Measurements from ENCODE around the gene GRK5. TPM values are rescaled to one million over a fixed set of nuclear protein-coding genes. Genes with fewer than 3 reads are reported as not detected.

GRK5 gene
- total RNA-seq, 1 experiment from 2014 or later: 4.5 TPM

DNA sequence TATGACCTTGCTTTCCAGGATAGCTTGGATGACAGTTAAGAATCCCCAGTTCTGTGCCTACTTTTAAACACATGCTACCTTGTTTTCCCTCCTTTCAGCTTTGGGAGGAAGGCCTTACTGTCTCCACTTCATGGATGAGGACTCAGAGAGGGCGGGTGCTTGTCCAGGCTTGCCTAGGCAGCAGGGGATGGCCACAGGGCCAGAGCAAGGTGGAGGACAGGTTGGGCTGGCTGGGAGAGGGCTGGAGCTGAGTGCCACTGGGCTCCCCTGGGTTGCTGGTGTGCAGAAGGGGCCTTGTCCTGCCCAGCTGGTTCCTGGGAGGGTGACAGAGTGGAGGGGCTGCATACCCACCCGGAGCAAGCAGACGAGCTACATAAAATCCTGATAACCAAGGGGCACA lies 117.8 kb downstream of the GRK5 start:
- Histone ChIP-seq H3K36me3 (ENCODE audit: low read depth, low read length) (no peaks in the 10 kb centered on the region), H3K4me3 (ENCODE audit: low read length) (no peak overlapping the region), H2AFZ (ENCODE audit: low read length) (no peak overlapping the region), H3K9me2 (replicated peaks; ENCODE audit: low read length) (no peaks in the 10 kb centered on the region), H3F3A (ENCODE audit: low read length, unreplicated experiment) (no peaks in the 10 kb centered on the region), H3K27me3 (ENCODE audit: low read length) (no peaks in the 10 kb centered on the region), H4K20me1 (ENCODE audit: low read length) (no peaks in the 10 kb centered on the region), H3K27ac (ENCODE audit: low read length) (no peak overlapping the region), H3K9ac (ENCODE audit: low read length) (no peak overlapping the region), H3K4me1 (ENCODE audit: insufficient read depth, low read length) (no peaks in the 10 kb centered on the region), H3K4me2 (ENCODE audit: low read length) (no peak overlapping the region), H3K9me3 (ENCODE audit: low read length) (no peaks in the 10 kb centered on the region), H3K79me2 (ENCODE audit: low read length) (no peaks in the 10 kb centered on the region)
- ChIA-PET POLR2A (ENCODE audit: unreplicated experiment) (no interaction called here), CTCF (no interaction called here)
- DNase-seq: no peak
- intact Hi-C loops (cut with micrococcal nuclease): no loop called here
- BruUV-seq (replicated peaks): no TSS peak
- TF ChIP-seq EZH2 (IDR thresholded peaks at IDR 0.05; ENCODE audit: low read length, unreplicated experiment): no peak
- no peak for TF ChIP-seq EZH2phosphoT487 (IDR thresholded peaks at IDR 0.05; ENCODE audit: borderline replicate concordance, low read length)
- TF ChIP-seq CTCF (conservative IDR thresholded peaks at IDR 0.05; ENCODE audit: low read depth, low read length): no peak
- no peak for ATAC-seq

DNA sequence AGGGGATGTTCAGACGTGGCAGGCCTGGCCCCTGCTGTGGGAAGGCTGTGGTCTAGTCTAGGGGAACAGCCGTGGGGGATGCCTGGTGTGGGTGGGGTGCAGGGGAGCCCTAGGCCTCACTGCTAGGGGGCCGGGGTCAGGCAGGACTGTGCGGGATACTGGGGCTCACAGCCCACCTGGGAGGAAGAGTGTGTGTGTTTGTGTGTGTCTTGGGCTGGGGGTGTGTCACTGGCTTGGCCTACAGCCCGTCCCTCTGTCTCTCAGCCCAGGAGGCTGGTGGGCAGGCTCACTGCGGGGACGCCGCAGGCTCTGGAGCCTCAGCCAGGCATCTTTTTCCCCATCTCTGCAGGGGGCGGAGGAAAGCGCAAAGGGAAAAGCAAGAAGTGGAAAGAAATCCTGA lies 118.8 kb downstream of the GRK5 start:
- ChIA-PET CTCF (no interaction called here), POLR2A (ENCODE audit: unreplicated experiment) (no interaction called here)
- Histone ChIP-seq H2AFZ (ENCODE audit: low read length) (no peak overlapping the region), H3K4me1 (ENCODE audit: insufficient read depth, low read length) (no peaks in the 10 kb centered on the region), H3K27me3 (ENCODE audit: low read length) (no peaks in the 10 kb centered on the region), H3K79me2 (ENCODE audit: low read length) (no peaks in the 10 kb centered on the region), H3K4me2 (ENCODE audit: low read length) (no peak overlapping the region), H4K20me1 (ENCODE audit: low read length) (no peaks in the 10 kb centered on the region), H3K9me3 (ENCODE audit: low read length) (no peaks in the 10 kb centered on the region), H3K36me3 (ENCODE audit: low read depth, low read length) (no peaks in the 10 kb centered on the region), H3F3A (ENCODE audit: low read length, unreplicated experiment) (no peaks in the 10 kb centered on the region), H3K4me3 (ENCODE audit: low read length) (no peak overlapping the region), H3K9ac (ENCODE audit: low read length) (no peak overlapping the region), H3K27ac (ENCODE audit: low read length) (no peak overlapping the region), H3K9me2 (replicated peaks; ENCODE audit: low read length) (no peaks in the 10 kb centered on the region)
- no peak for ATAC-seq
- TF ChIP-seq EZH2phosphoT487 (IDR thresholded peaks at IDR 0.05; ENCODE audit: borderline replicate concordance, low read length) (no peak), CTCF (conservative IDR thresholded peaks at IDR 0.05; ENCODE audit: low read depth, low read length) (no peak), EZH2 (IDR thresholded peaks at IDR 0.05; ENCODE audit: low read length, unreplicated experiment) (no peak)
- intact Hi-C loops (cut with micrococcal nuclease): no loop called here
- no TSS peak for BruUV-seq (replicated peaks)
- no peak for DNase-seq

DNA sequence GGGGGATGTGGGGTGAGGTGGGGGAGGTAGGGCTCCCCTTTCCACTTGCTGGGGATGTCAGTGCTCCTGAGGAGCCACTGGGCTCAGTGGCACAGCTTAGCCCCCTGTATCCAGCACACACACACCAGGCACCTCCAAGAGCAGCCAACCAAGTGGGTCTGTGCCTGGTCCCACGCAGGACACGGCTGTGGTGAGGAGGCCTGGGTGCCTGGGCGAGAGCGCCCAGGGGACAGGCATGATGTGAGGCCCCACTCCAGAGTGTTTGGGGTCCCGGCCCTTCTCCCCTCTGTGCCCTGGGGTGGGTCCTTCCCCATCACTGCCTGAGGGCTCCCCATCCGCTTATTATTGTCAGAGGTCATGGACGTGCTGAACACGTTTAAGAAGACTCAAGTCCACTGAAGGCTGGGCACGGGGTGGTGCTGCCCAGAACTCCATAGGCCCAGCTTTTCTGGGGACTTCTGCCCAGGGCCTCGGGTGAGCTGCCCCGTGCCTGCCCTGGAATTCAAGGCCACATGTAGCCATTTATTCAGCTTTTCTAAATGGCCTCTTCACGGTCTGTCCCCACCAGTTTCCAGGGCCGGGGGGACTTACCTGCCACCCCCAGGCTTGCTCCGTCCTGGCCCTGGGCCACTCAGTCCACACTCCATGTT lies 119.8 kb downstream of the GRK5 start:
- no peaks in the 10 kb centered on the region for H3K27me3 ChIP-seq (ENCODE audit: low read length)
- no peak overlapping the region for H3K27ac ChIP-seq (ENCODE audit: low read length)

More for the DNA sequence above, 119.8 kb downstream of the GRK5 start:
- H3F3A ChIP-seq (ENCODE audit: low read length, unreplicated experiment): no peaks in the 10 kb centered on the region
- no peaks in the 10 kb centered on the region for H3K9me3 ChIP-seq (ENCODE audit: low read length)
- H4K20me1 ChIP-seq (ENCODE audit: low read length): no peaks in the 10 kb centered on the region
- no peaks in the 10 kb centered on the region for H3K79me2 ChIP-seq (ENCODE audit: low read length)
- ATAC-seq: no peak
- no peak overlapping the region for H3K9ac ChIP-seq (ENCODE audit: low read length)
- H3K36me3 ChIP-seq (ENCODE audit: low read depth, low read length): no peaks in the 10 kb centered on the region
- no peaks in the 10 kb centered on the region for H3K9me2 ChIP-seq (replicated peaks; ENCODE audit: low read length)
- intact Hi-C loops (cut with micrococcal nuclease): no loop called here
- ChIA-PET CTCF (no interaction called here), POLR2A (ENCODE audit: unreplicated experiment) (no interaction called here)
- no peak for TF ChIP-seq CTCF (conservative IDR thresholded peaks at IDR 0.05; ENCODE audit: low read depth, low read length)
- TF ChIP-seq EZH2phosphoT487 (IDR thresholded peaks at IDR 0.05; ENCODE audit: borderline replicate concordance, low read length): no peak
- H3K4me1 ChIP-seq (ENCODE audit: insufficient read depth, low read length): no peaks in the 10 kb centered on the region
- BruUV-seq (replicated peaks): no TSS peak
- DNase-seq: no peak
- H3K4me2 ChIP-seq (ENCODE audit: low read length): no peak overlapping the region
- H3K4me3 ChIP-seq (ENCODE audit: low read length): no peak overlapping the region
- H2AFZ ChIP-seq (ENCODE audit: low read length): no peak overlapping the region
